ENCODE results near the gene APBA1.

- TF ChIP-seq CTCF (IDR thresholded peaks at IDR 0.05; ENCODE audit: insufficient read depth, low read depth, low read length): no peak
- TF ChIP-seq EZH2 (IDR thresholded peaks at IDR 0.05; ENCODE audit: insufficient read depth, low read length): no peak
Measured at GRCh38 chr9:69425136-69425801, 246.9 kb downstream of the APBA1 start.

All from astrocyte (in vitro differentiated cells and primary cell).